Esophagus muscularis mucosa (tissue), 3 donors: ENCODE measurements around the gene CRYGN.

Source experiments
- POLR2A ChIP-seq: fragments of 450-650 bp; IDR thresholded peaks from one replicate; pipeline ENCODE4 v1.6.1; 2017; ENCODE audit warnings: antibody characterized with exemption, moderate library complexity, mild to moderate bottlenecking, low read depth
- POLR2AphosphoS5 ChIP-seq, 2 donors: sonication (generic); formaldehyde crosslinking; IDR thresholded peaks; one replicate each; pipeline ENCODE4 v1.6.1; 2017; ENCODE audit warnings: antibody characterized with exemption in 2 of 2
- TF ChIP-seq, protein P1 (sequence below), 3 experiments: fragments of 200-600 bp in 2 of 3; fragments of 450-650 bp in 1 of 3; sonication (generic) in 2 of 3; IDR thresholded peaks; one replicate each; pipeline ENCODE4 v1.5.1; 2017 to 2019; ENCODE audit warnings: antibody characterized with exemption in 3 of 3, mild to moderate bottlenecking in 2 of 3, moderate library complexity in 1 of 3

DNA sequence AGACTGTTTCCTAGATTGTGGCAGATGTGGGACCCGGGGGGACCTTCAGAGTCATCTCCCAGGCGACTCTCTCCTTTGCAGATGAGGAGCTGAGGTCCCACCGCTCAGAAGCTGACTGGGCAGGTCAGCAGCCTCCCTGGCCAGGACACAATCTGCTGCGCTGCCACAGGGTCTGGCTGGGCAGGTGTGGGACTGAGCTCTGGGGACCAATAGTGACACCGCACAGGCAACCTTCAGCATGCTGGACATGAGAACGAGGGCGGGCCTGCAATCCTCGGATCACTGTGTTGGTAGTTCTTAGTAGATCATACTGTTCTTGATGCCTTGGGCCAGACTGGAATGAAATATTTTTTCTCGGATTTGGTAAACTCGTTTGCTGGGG, 20.5 kb upstream of the CRYGN start:
- TF ChIP-seq POLR2AphosphoS5 (IDR thresholded peaks at IDR 0.05) (no peak), POLR2A (no peak)
- TF ChIP-seq, protein P1, sequence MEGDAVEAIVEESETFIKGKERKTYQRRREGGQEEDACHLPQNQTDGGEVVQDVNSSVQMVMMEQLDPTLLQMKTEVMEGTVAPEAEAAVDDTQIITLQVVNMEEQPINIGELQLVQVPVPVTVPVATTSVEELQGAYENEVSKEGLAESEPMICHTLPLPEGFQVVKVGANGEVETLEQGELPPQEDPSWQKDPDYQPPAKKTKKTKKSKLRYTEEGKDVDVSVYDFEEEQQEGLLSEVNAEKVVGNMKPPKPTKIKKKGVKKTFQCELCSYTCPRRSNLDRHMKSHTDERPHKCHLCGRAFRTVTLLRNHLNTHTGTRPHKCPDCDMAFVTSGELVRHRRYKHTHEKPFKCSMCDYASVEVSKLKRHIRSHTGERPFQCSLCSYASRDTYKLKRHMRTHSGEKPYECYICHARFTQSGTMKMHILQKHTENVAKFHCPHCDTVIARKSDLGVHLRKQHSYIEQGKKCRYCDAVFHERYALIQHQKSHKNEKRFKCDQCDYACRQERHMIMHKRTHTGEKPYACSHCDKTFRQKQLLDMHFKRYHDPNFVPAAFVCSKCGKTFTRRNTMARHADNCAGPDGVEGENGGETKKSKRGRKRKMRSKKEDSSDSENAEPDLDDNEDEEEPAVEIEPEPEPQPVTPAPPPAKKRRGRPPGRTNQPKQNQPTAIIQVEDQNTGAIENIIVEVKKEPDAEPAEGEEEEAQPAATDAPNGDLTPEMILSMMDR (IDR thresholded peaks at IDR 0.05), result no peak
